ENCODE results near the gene THAP9.
"Not testable (repeated sequence)": the region's sequence is repeated elsewhere in the genome, so short reads cannot be mapped to it uniquely, and the experiment has no call there.

The THAP9 gene

DNA sequence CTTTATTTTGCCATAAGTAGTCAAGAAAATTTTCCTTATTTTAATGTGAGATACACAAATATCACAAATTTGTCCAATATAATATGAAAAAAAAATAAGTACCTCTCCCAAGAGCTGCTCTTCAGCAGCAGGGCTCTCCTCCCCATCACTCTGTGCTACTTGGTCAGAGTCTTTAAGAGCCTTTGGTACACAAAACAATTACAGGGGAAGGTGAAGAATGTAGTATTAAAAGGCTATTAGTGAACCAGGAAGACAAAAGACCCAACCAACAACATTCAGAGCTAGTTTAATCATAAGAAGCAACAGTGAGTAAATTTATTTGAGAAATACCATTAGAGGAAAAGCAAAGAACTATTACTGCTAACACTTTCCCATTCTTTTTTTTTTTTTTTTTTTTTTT lies 39.0 kb upstream of the THAP9 start:
- H3K23ac ChIP-seq (ENCODE audit: low read length): no peak overlapping the region

DNA sequence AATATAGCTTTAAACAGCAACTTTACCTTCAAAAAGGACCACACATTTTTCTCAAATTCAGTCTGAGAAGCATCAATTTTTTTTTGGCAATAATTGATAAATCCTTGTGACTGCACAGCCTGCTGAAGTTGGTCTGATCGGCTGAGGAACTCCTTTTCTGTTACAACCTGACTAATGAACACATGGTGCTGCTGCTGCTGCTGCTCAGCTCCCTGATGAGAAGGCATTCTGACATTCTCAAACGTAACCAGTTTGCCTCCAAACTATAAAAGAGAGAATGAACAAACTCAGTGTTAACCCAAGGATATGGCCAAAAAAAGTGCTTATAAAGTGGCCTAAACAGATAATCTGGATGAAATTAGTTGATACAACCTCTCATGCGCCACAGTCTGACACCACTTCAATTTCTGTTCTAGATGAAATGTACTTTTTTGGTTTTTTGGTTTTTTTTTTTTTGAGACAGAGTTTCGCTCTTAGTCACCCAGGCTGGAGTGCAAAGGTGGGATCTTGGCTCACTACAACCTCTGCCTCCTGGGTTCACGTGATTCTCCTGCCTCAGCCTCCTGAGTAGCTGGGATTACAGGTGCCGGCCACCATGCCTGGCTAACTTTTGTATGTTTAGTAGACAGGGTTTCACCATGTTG lies 36.1 kb upstream of the THAP9 start:
- H2AK5ac ChIP-seq (ENCODE audit: low read length): no peak overlapping the region
- H3K4me1 ChIP-seq (ENCODE audit: control insufficient read depth, low read depth, low read length): no peaks in the 10 kb centered on the region
- WGBS (ENCODE audit: extremely low coverage, insufficient coverage, low lambda C conversion rate): no CpG with 5 or more reads among the region's 6 CpGs
- no peak overlapping the region for H3K18ac ChIP-seq (ENCODE audit: low read length)
- H3K27me3 ChIP-seq (ENCODE audit: insufficient read depth, low read length, poor library complexity): no peaks in the 10 kb centered on the region
- no peak overlapping the region for H4K8ac ChIP-seq (ENCODE audit: low read depth, low read length)
- no peak overlapping the region for H3K4me3 ChIP-seq (ENCODE audit: low read length)
- peaks cover 7% of the 10 kb centered on the region for H3K36me3 ChIP-seq (ENCODE audit: control insufficient read depth, insufficient read depth, low read length)
- no peak overlapping the region for H3K4ac ChIP-seq (ENCODE audit: low read depth, low read length)
- no peak overlapping the region for H2BK15ac ChIP-seq (replicated peaks; ENCODE audit: low read depth)
- no peak for DNase-seq
- H3K79me1 ChIP-seq (ENCODE audit: low read length): no peaks in the 10 kb centered on the region
- H3K56ac ChIP-seq (ENCODE audit: low read length): no peak overlapping the region
- H2BK120ac ChIP-seq (ENCODE audit: low read depth, low read length): no peak overlapping the region
- no peaks in the 10 kb centered on the region for H3K79me2 ChIP-seq (ENCODE audit: control insufficient read depth, insufficient read depth, low read length)
- no peak overlapping the region for H3K9ac ChIP-seq (ENCODE audit: low read length)
- H3K27ac ChIP-seq (ENCODE audit: low read depth, low read length): no peak overlapping the region
- H3K4me2 ChIP-seq (ENCODE audit: low read length): no peak overlapping the region
- no peak overlapping the region for H3K23ac ChIP-seq (ENCODE audit: low read length)
- H4K5ac ChIP-seq (ENCODE audit: low read length): no peak overlapping the region
- H2BK5ac ChIP-seq (ENCODE audit: low read length): no peak overlapping the region

More for the DNA sequence above, 39.0 kb upstream of the THAP9 start:
- Histone ChIP-seq H3K4me2 (ENCODE audit: low read length) (no peak overlapping the region), H4K5ac (ENCODE audit: low read length) (no peak overlapping the region), H2BK5ac (ENCODE audit: low read length) (no peak overlapping the region), H3K18ac (ENCODE audit: low read length) (no peak overlapping the region), H4K8ac (ENCODE audit: low read depth, low read length) (no peak overlapping the region), H3K79me2 (ENCODE audit: control insufficient read depth, insufficient read depth, low read length) (no peaks in the 10 kb centered on the region), H2BK120ac (ENCODE audit: low read depth, low read length) (no peak overlapping the region), H3K27ac (ENCODE audit: low read depth, low read length) (no peak overlapping the region), H3K79me1 (ENCODE audit: low read length) (no peaks in the 10 kb centered on the region), H3K9ac (ENCODE audit: low read length) (no peak overlapping the region), H3K27me3 (ENCODE audit: insufficient read depth, low read length, poor library complexity) (no peaks in the 10 kb centered on the region), H2BK15ac (replicated peaks; ENCODE audit: low read depth) (no peak overlapping the region), H3K4me1 (ENCODE audit: control insufficient read depth, low read depth, low read length) (no peaks in the 10 kb centered on the region), H3K36me3 (ENCODE audit: control insufficient read depth, insufficient read depth, low read length) (peaks cover 5% of the 10 kb centered on the region), H3K56ac (ENCODE audit: low read length) (no peak overlapping the region), H3K4ac (ENCODE audit: low read depth, low read length) (no peak overlapping the region), H2AK5ac (ENCODE audit: low read length) (no peak overlapping the region), H3K4me3 (ENCODE audit: low read length) (no peak overlapping the region)
- DNase-seq: no peak

DNA sequence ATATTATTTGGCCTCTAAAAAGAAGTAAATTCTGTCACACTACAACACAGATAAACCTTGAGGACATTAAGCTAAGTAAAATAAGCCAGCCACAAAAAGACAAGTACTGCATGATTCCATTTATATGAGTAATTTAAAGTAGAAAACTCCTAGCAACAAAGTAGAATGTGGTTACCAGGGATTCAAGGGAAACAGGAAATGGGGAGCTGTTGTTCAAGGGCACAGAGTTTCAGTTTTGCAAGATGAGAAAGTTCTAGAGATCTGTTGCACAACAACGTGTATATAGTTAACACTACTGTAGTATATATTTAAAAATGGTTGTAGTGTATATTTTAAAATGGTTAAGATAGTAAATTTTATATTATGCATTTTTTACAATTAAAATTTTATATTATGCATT lies 34.9 kb upstream of the THAP9 start:
- Histone ChIP-seq H3K4ac (ENCODE audit: low read depth, low read length) (no peak overlapping the region), H3K4me1 (ENCODE audit: control insufficient read depth, low read depth, low read length) (no peaks in the 10 kb centered on the region), H3K27me3 (ENCODE audit: insufficient read depth, low read length, poor library complexity) (no peaks in the 10 kb centered on the region), H3K36me3 (ENCODE audit: control insufficient read depth, insufficient read depth, low read length) (peaks cover 8% of the 10 kb centered on the region), H2BK15ac (replicated peaks; ENCODE audit: low read depth) (no peak overlapping the region), H3K79me1 (ENCODE audit: low read length) (no peaks in the 10 kb centered on the region), H3K4me3 (ENCODE audit: low read length) (no peak overlapping the region), H3K9ac (ENCODE audit: low read length) (no peak overlapping the region), H3K18ac (ENCODE audit: low read length) (no peak overlapping the region), H3K56ac (ENCODE audit: low read length) (no peak overlapping the region), H3K4me2 (ENCODE audit: low read length) (no peak overlapping the region), H3K79me2 (ENCODE audit: control insufficient read depth, insufficient read depth, low read length) (no peaks in the 10 kb centered on the region), H2BK5ac (ENCODE audit: low read length) (no peak overlapping the region), H3K23ac (ENCODE audit: low read length) (no peak overlapping the region), H2BK120ac (ENCODE audit: low read depth, low read length) (no peak overlapping the region), H4K8ac (ENCODE audit: low read depth, low read length) (no peak overlapping the region), H4K5ac (ENCODE audit: low read length) (no peak overlapping the region), H3K27ac (ENCODE audit: low read depth, low read length) (no peak overlapping the region), H2AK5ac (ENCODE audit: low read length) (no peak overlapping the region)
- no CpG with 5 or more reads among the region's 1 CpG for WGBS (ENCODE audit: extremely low coverage, insufficient coverage, low lambda C conversion rate)
- DNase-seq: peak; percentile 10

DNA sequence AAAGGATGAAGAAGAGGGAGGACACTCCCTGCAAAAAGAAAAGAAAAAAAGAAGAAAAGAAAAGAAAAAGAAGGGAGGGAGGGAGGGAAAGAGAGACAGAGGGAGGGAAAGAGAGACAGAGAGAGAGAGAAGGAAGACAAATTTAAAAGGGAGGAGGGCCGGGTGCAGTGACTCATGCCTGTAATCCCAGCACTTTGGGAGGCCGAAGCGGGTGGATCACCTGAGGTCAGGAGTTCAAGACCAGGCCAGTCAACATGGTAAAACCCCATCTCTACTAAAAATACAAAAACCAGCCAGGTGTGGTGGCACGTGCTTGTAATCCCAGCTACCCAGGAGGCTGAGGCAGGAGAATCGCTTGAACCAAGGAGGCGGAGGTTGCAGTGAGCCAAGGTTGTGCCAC lies 34.5 kb upstream of the THAP9 start:
- peaks cover 11% of the 10 kb centered on the region for H3K36me3 ChIP-seq (ENCODE audit: control insufficient read depth, insufficient read depth, low read length)
- H3K4me1 ChIP-seq (ENCODE audit: control insufficient read depth, low read depth, low read length); H3K4me2 ChIP-seq (ENCODE audit: low read length); H3K27me3 ChIP-seq (ENCODE audit: insufficient read depth, low read length, poor library complexity); H3K79me2 ChIP-seq (ENCODE audit: control insufficient read depth, insufficient read depth, low read length); H4K5ac ChIP-seq (ENCODE audit: low read length); DNase-seq; H3K56ac ChIP-seq (ENCODE audit: low read length); H2BK15ac ChIP-seq (replicated peaks; ENCODE audit: low read depth); H4K8ac ChIP-seq (ENCODE audit: low read depth, low read length); H3K23ac ChIP-seq (ENCODE audit: low read length); H3K18ac ChIP-seq (ENCODE audit: low read length); H3K4ac ChIP-seq (ENCODE audit: low read depth, low read length); H2BK5ac ChIP-seq (ENCODE audit: low read length); H3K9ac ChIP-seq (ENCODE audit: low read length); H3K27ac ChIP-seq (ENCODE audit: low read depth, low read length); H3K79me1 ChIP-seq (ENCODE audit: low read length); H3K4me3 ChIP-seq (ENCODE audit: low read length); H2BK120ac ChIP-seq (ENCODE audit: low read depth, low read length); H2AK5ac ChIP-seq (ENCODE audit: low read length): not testable (repeated sequence)
- no CpG with 5 or more reads among the region's 6 CpGs for WGBS (ENCODE audit: extremely low coverage, insufficient coverage, low lambda C conversion rate)

DNA sequence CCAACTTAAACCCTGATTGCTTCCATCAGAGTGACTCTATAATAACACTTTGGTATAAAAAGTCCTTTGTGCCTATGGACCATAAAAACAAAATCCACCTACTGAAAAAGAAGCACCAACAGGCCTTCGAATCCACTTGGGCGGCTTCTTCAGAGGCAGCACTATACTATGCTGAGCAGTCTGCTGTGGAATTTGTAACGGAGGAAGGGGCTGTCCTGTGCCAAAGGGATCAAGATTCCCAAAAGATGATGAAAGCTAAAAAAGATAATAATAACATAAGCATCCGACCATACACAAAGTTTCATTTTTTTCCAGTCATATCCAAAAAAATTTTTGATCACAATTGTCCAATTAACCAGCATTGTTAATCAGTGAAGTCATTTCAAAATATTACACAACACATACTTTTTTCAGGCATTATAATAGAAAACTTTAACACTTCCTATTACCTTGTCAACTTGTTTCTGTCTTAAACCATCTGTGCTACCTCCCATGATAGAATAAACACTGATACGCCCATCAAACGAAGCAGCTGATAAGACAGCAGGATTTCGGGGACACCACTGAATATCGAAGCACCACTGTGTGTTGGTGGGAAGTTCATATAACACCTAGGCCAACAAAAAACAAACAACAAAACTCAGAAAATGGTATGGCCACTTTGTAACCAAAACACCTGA lies 33.7 kb upstream of the THAP9 start:
- H4K5ac ChIP-seq (ENCODE audit: low read length): no peak overlapping the region

DNA sequence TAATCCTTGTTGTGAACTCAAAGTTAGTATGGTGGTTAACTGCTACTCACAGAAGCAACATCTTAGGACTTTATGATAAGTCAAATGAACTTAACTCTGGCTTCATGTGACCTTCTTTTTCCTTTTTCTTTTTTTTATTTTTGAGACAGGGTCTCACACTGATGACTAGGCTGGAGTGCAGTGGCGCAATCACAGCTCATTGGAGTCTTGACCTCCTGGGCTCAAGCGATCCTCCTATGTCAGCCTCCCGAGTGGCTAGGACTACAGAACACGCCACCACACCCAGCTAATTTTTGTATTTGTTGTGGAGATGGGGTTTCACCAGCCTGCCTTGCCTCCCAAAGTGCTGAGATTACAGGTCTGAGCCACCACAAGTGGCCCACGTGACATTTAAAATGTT lies 32.0 kb upstream of the THAP9 start:
- Histone ChIP-seq H4K8ac (ENCODE audit: low read depth, low read length) (no peak overlapping the region), H3K27ac (ENCODE audit: low read depth, low read length) (no peak overlapping the region), H2BK120ac (ENCODE audit: low read depth, low read length) (no peak overlapping the region), H3K79me2 (ENCODE audit: control insufficient read depth, insufficient read depth, low read length) (no peaks in the 10 kb centered on the region), H3K9ac (ENCODE audit: low read length) (no peak overlapping the region), H2AK5ac (ENCODE audit: low read length) (no peak overlapping the region), H3K4me3 (ENCODE audit: low read length) (no peak overlapping the region), H3K23ac (ENCODE audit: low read length) (no peak overlapping the region), H3K4me2 (ENCODE audit: low read length) (no peak overlapping the region), H2BK15ac (replicated peaks; ENCODE audit: low read depth) (no peak overlapping the region), H3K56ac (ENCODE audit: low read length) (no peak overlapping the region), H3K18ac (ENCODE audit: low read length) (no peak overlapping the region), H3K27me3 (ENCODE audit: insufficient read depth, low read length, poor library complexity) (no peaks in the 10 kb centered on the region), H3K79me1 (ENCODE audit: low read length) (no peaks in the 10 kb centered on the region), H3K4me1 (ENCODE audit: control insufficient read depth, low read depth, low read length) (no peaks in the 10 kb centered on the region), H2BK5ac (ENCODE audit: low read length) (no peak overlapping the region), H3K4ac (ENCODE audit: low read depth, low read length) (no peak overlapping the region), H3K36me3 (ENCODE audit: control insufficient read depth, insufficient read depth, low read length) (peaks cover 14% of the 10 kb centered on the region), H4K5ac (ENCODE audit: low read length) (no peak overlapping the region)
- DNase-seq: no peak
- no CpG with 5 or more reads among the region's 5 CpGs for WGBS (ENCODE audit: extremely low coverage, insufficient coverage, low lambda C conversion rate)

More for the DNA sequence above, 33.7 kb upstream of the THAP9 start:
- Histone ChIP-seq H3K36me3 (ENCODE audit: control insufficient read depth, insufficient read depth, low read length) (peaks cover 13% of the 10 kb centered on the region), H2BK120ac (ENCODE audit: low read depth, low read length) (no peak overlapping the region), H3K56ac (ENCODE audit: low read length) (no peak overlapping the region), H3K27ac (ENCODE audit: low read depth, low read length) (no peak overlapping the region), H3K4me3 (ENCODE audit: low read length) (no peak overlapping the region), H3K79me1 (ENCODE audit: low read length) (no peaks in the 10 kb centered on the region), H4K8ac (ENCODE audit: low read depth, low read length) (no peak overlapping the region), H3K4me1 (ENCODE audit: control insufficient read depth, low read depth, low read length) (no peaks in the 10 kb centered on the region), H3K4ac (ENCODE audit: low read depth, low read length) (no peak overlapping the region), H2AK5ac (ENCODE audit: low read length) (no peak overlapping the region), H3K27me3 (ENCODE audit: insufficient read depth, low read length, poor library complexity) (no peaks in the 10 kb centered on the region), H3K4me2 (ENCODE audit: low read length) (no peak overlapping the region), H3K9ac (ENCODE audit: low read length) (no peak overlapping the region), H2BK15ac (replicated peaks; ENCODE audit: low read depth) (no peak overlapping the region), H3K79me2 (ENCODE audit: control insufficient read depth, insufficient read depth, low read length) (no peaks in the 10 kb centered on the region), H2BK5ac (ENCODE audit: low read length) (no peak overlapping the region), H3K18ac (ENCODE audit: low read length) (no peak overlapping the region), H3K23ac (ENCODE audit: low read length) (no peak overlapping the region)
- WGBS (ENCODE audit: extremely low coverage, insufficient coverage, low lambda C conversion rate): no CpG with 5 or more reads among the region's 8 CpGs
- DNase-seq: no peak
